Bronchial epithelial cell (primary cell): ENCODE data around the gene B3GAT3. TPM values are rescaled to one million over a fixed set of nuclear protein-coding genes. Genes with fewer than 3 reads are reported as not detected.

Experiments used
- DNase-seq: peaks from one replicate; pipeline ENCODE4 v3.0.0-alpha.2; 2010; ENCODE audit warnings: low read depth
- FAIRE-seq: peaks from 2 replicates; lab custom pipeline; 2011; peaks lifted over from hg19 to GRCh38; lab: Jason Lieb, UNC
- H3K27me3 ChIP-seq: 2 replicates; pipeline ENCODE4 v1.5.1; 2011; ENCODE audit warnings: low read length; ENCODE audit not compliant: control insufficient read depth, insufficient read depth
- H3K36me3 ChIP-seq: 2 replicates; pipeline ENCODE4 v1.5.1; 2011; ENCODE audit warnings: low read length; ENCODE audit not compliant: control insufficient read depth, insufficient read depth
- H3K4me3 ChIP-seq: 2 replicates; pipeline ENCODE4 v1.5.1; 2011; ENCODE audit warnings: mild to moderate bottlenecking, low read depth, low read length, control low read depth
- total RNA-seq: library from RNA; depleted of rRNA; stranded (reverse); fragments of >200 nt; gene quantifications from 2 replicates; pipeline ENCODE4 v1.2.1, GENCODE V29; 2014
- TF ChIP-seq, protein P1 (sequence below): IDR thresholded peaks from 2 replicates; pipeline ENCODE4 v1.5.1; 2011; ENCODE audit warnings: mild to moderate bottlenecking, moderate library complexity, low read length, control low read depth, inconsistent platforms; ENCODE audit not compliant: insufficient read depth, severe bottlenecking

The B3GAT3 gene
- total RNA-seq, 1 donor from 2014 or later, result 24.2 TPM

DNA sequence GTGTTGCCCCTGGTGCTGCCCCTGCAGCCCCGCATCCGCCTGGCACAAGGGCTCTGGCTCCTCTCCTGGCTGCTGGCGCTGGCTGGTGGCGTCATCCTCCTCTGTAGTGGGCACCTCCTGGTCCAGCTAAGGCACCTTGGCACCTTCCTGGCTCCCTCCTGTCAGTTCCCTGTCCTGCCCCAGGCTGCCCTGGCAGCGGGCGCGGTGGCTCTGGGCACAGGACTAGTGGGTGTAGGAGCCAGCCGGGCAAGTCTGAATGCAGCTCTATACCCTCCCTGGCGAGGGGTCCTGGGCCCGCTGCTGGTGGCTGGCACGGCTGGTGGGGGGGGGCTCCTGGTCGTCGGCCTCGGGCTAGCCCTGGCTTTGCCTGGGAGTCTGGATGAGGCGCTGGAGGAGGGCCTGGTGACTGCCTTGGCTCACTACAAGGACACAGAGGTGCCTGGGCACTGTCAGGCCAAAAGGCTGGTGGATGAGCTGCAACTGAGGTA is 8.5 kb downstream of the B3GAT3 start:
- Histone ChIP-seq H3K4me3 (no peak overlapping the region), H3K27me3 (no peaks in the 10 kb centered on the region), H3K36me3 (peaks cover 13% of the 10 kb centered on the region)
- TF ChIP-seq, protein P1, sequence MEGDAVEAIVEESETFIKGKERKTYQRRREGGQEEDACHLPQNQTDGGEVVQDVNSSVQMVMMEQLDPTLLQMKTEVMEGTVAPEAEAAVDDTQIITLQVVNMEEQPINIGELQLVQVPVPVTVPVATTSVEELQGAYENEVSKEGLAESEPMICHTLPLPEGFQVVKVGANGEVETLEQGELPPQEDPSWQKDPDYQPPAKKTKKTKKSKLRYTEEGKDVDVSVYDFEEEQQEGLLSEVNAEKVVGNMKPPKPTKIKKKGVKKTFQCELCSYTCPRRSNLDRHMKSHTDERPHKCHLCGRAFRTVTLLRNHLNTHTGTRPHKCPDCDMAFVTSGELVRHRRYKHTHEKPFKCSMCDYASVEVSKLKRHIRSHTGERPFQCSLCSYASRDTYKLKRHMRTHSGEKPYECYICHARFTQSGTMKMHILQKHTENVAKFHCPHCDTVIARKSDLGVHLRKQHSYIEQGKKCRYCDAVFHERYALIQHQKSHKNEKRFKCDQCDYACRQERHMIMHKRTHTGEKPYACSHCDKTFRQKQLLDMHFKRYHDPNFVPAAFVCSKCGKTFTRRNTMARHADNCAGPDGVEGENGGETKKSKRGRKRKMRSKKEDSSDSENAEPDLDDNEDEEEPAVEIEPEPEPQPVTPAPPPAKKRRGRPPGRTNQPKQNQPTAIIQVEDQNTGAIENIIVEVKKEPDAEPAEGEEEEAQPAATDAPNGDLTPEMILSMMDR, result no peak
- no peak for DNase-seq
- FAIRE-seq, result no peak

DNA sequence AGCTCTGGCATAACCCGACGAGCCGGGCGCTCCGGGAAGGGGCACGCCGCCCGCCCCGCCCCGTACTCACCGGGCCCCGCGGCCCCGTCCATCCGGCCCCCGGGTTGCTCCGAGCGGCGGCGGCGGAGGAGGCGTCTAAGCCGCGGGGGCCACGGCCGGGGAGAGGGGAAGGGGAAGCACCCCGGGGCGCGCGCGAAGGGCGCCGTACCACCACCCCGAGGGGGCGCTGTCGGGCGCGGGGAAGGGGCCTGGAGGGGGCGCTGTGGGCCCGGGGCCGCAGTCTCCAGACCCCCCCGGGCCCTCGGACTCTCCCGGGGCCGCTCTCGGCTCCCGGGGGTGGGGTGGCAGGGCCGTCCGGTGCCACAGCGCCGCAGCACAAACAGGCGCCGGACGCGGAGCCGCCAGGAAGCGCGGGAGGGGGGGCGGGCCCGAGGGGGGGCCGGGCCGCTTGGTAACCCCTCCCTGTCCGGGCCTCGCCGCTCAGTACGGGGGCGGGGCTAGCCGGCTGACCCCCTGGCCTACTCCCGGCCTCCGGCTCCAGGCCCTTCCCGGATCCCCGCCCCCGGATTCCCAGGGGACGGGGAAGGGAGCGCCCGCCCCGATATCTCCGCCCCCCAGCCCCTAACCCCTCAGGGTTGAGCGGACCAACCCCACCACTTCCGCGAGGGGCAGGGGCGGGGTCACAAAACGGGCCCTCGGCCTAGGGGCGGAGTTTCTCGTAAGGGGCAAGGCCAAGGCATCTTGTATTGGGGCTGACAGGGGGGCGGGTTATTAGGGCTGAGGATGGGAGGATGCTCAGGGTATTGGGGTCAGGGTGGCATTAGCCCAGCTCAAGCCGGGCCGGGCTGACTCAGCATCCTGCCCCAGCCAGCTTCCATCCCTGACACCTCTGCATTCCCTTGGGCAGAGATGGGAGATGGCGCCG is 9.2 kb downstream of the B3GAT3 start, which contains the start of the genes EML3 and ROM1:
EML3 (minus strand) TSS at position 410 of the 925 bp plus-strand sequence; CDS start at position 92, 318 bp downstream.
ROM1 (plus strand) TSS at position 892 of the 925 bp plus-strand sequence; CDS start at position 917, 25 bp downstream.
- Histone ChIP-seq H3K27me3 (no peaks in the 10 kb centered on the region), H3K4me3 (peak within 1 kb of the TSS; percentile 52), H3K36me3 (peaks cover 13% of the 10 kb centered on the region)
- TF ChIP-seq, protein P1, result peak; percentile 96
- DNase-seq, result peak; percentile 58
- FAIRE-seq, result no peak

DNA sequence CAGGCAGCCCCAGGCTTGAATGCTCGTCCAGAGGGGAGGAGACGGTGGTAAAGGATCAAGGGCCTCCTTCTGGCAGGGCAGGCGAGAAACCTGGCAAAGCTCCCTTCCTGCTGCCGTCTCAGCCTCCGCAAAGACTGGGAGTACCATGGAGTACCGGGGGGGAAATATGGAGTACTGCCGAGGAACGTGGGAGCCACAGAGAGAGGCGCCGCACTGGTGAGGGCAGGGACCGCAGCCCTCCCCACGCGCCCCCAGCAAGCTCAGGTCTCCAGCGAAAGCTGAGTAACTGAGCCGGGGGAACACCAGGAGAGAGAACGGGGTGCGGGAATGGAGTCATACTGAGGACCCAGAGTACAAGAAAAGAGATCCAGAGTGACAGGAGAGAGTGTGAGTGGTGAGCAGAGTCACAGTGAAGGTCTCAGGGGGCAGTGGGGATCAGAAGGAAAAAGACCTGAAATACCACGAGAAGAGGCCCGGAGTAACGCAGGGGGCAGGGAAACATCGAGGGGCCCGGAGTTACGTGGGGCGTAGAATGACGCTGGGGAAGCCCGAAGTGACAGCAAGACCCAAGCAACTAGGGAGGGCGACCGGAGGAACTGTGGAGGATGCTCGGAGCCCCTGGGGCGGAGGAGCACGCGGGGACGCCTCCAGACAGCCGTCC is 10.0 kb downstream of the B3GAT3 start:
- H3K4me3 ChIP-seq, result peak overlapping the region; percentile 52
- FAIRE-seq (no peak), DNase-seq (no peak)
- TF ChIP-seq, protein P1, result peak; percentile 12
- peaks cover 10% of the 10 kb centered on the region for H3K36me3 ChIP-seq
- H3K27me3 ChIP-seq, result no peaks in the 10 kb centered on the region

DNA sequence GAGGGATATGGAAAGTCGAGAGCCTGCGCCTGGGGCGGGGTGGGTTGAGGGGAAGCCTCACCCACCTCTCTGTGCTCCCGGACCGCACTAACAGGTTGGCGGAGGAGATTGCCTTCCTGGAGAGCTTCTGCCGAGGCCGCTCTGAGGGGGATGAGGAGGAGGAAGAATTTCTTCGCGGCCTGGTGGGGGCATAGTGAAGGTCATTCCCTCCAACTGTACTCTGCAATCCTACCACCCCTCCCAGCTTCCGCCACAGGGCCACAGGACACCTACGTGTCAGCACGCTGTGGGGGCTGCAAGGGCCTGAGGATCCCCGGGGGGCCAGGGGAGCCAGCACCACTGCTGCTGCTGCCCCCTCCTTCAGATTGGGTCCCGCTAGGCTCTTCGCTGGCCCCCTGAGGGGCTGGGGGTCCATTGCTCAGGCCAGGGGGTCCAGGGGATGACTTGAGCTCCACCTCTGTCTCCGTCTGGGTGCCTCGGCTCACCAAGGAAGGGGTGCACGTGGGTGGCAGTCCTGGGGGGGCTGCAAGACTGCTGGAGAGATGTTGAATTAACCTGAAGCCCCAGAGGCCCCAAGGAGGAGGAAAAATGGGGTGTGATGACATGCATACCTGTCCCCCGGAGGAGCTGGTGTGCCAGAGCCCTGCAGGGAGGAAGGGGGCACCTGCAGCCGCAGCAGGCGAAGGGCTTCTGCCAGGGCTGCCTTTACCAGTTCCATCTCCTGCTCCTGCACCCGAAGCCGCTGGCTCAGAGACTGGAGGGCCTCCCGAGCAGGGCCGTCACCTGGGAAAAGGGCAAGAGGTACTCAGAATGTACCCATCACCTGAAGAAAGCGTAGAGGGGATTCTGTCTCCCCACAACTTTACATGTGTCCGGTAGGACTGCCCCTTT is 10.7 kb downstream of the B3GAT3 start:
- peak overlapping the region; percentile 52 for H3K4me3 ChIP-seq
- no peaks in the 10 kb centered on the region for H3K27me3 ChIP-seq
- peaks cover 6% of the 10 kb centered on the region for H3K36me3 ChIP-seq
- TF ChIP-seq, protein P1, result no peak
- DNase-seq, result no peak
- FAIRE-seq, result no peak

DNA sequence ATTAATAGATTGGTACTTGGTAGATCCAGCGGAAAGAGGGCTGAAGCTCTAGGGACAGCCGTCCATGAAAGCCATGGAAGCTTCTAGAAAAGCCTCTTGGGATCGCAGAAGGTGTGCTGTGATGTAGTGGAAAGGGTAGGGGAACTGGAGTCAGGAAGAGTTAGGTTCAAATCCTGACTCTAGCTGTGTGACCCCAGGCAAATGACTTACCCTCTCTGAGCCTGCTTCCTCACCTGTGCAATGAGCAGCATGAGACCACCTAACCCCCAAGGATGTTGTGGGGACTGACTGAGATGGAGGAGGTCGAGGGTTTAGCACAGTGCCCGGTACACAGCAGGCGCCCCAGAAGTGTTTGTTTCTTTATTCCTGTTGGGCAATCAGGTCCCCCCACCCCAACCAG is 11.4 kb downstream of the B3GAT3 start:
- Histone ChIP-seq H3K4me3 (no peak overlapping the region), H3K36me3 (peaks cover 7% of the 10 kb centered on the region), H3K27me3 (no peaks in the 10 kb centered on the region)
- no peak for FAIRE-seq
- DNase-seq, result no peak
- TF ChIP-seq, protein P1, result no peak
